HepG2 (cell line): ENCODE results near the gene ACTR1A. TPM values are rescaled to one million over a fixed set of nuclear protein-coding genes. Genes with fewer than 3 reads are reported as not detected.

Experiments used
- CREM ChIP-seq, 2 experiments: sonication (generic) in 1 of 2; formaldehyde crosslinking in 1 of 2; IDR thresholded peaks; 2 replicates each; pipeline versions ENCODE4 v1.4.0 to v1.6.1; 2016 to 2020; ENCODE audit warnings: antibody characterized with exemption in 1 of 2, mild to moderate bottlenecking in 1 of 2, missing genetic modification reagents in 1 of 2
- FIP1L1 ChIP-seq: fragments of 200-400 bp; formaldehyde crosslinking; IDR thresholded peaks from 2 replicates; pipeline ENCODE4 v1.6.1; 2018; ENCODE audit warnings: low read depth, mild to moderate bottlenecking, low read length, moderate library complexity, borderline replicate concordance; ENCODE audit not compliant: insufficient read depth
- GABPB1 ChIP-seq: IDR thresholded peaks from 2 replicates; pipeline ENCODE4 v1.6.1; 2016; ENCODE audit warnings: mild to moderate bottlenecking, missing genetic modification reagents, moderate library complexity, missing compliant biosample characterization
- KLF11 ChIP-seq: IDR thresholded peaks from 2 replicates; pipeline ENCODE4 v1.6.1; 2016; ENCODE audit warnings: missing compliant biosample characterization
- KLF13 ChIP-seq: sonication (generic); formaldehyde crosslinking; IDR thresholded peaks from 2 replicates; pipeline ENCODE4 v1.4.0; 2020; ENCODE audit warnings: mild to moderate bottlenecking, missing genetic modification reagents
- KLF16 ChIP-seq, 2 experiments: sonication (generic) in 1 of 2; formaldehyde crosslinking in 1 of 2; IDR thresholded peaks; 2 replicates each; pipeline versions ENCODE4 v1.6.1 to v1.8.0; 2016 to 2023; ENCODE audit warnings: missing genetic modification reagents in 2 of 2, missing compliant biosample characterization in 1 of 2
- NONO ChIP-seq, 2 experiments: fragments of 450-650 bp in 1 of 2; sonication (generic) in 1 of 2; formaldehyde crosslinking in 1 of 2; IDR thresholded peaks in 1 of 2; conservative IDR thresholded peaks in 1 of 2; 2 replicates each; pipeline versions ENCODE4 v1.6.1 to v1.8.0; 2017 to 2022; ENCODE audit warnings: mild to moderate bottlenecking in 1 of 2, missing genetic modification reagents in 1 of 2, moderate library complexity in 1 of 2
- POGK ChIP-seq: sonication (generic); formaldehyde crosslinking; conservative IDR thresholded peaks from 2 replicates; pipeline ENCODE4 v1.8.0; 2022; ENCODE audit warnings: mild to moderate bottlenecking, moderate library complexity, missing genetic modification reagents
- RAD21 ChIP-seq: fragments of 450-650 bp; formaldehyde crosslinking; IDR thresholded peaks from 2 replicates; pipeline ENCODE4 v1.5.0; 2020; ENCODE audit warnings: mild to moderate bottlenecking
- RBM39 ChIP-seq: fragments of 200-400 bp; formaldehyde crosslinking; IDR thresholded peaks from one replicate; pipeline ENCODE4 v1.6.1; 2018; ENCODE audit warnings: antibody characterized with exemption, mild to moderate bottlenecking, low read depth, low read length; ENCODE audit not compliant: poor library complexity, severe bottlenecking
- UBTF ChIP-seq: sonication (generic); formaldehyde crosslinking; IDR thresholded peaks from 2 replicates; pipeline ENCODE4 v1.4.0; 2020; ENCODE audit warnings: mild to moderate bottlenecking, missing genetic modification reagents
- ZNF615 ChIP-seq: sonication (generic); formaldehyde crosslinking; IDR thresholded peaks from 2 replicates; pipeline ENCODE4 v1.5.0; 2020; ENCODE audit warnings: mild to moderate bottlenecking, missing genetic modification reagents, borderline replicate concordance
- polyA plus RNA-seq, 8 experiments: library from polyadenylated mRNA; depleted of rRNA in 3 of 8; stranded (reverse) in 7 of 8; unstranded in 1 of 8; fragments of >200 nt; fragmentation: Illumina TruSeq in 4 of 8; extraction: Trizol in 4 of 8; gene quantifications; 2 replicates each; pipeline versions ENCODE4 v1.2.1 to v1.2.3, GENCODE V29; 2011 to 2016; ENCODE audit warnings: low read depth in 4 of 8, missing spikeins in 1 of 8, mixed read lengths in 1 of 8; ENCODE audit not compliant: insufficient read depth in 1 of 8
- total RNA-seq, 5 experiments: library from RNA; depleted of rRNA; stranded (reverse); fragments of >200 nt; fragmentation: Illumina TruSeq; extraction: Trizol; gene quantifications; 2 replicates each; pipeline ENCODE4 v1.2.3, GENCODE V29; 2016; ENCODE audit warnings: low read depth in 1 of 5
- TF ChIP-seq, protein P1 (sequence below): sonication (generic); formaldehyde crosslinking; IDR thresholded peaks from 2 replicates; pipeline ENCODE4 v1.9.0; 2021; ENCODE audit warnings: missing genetic modification reagents, borderline replicate concordance
- TF ChIP-seq, protein P2 (sequence below): sonication (generic); formaldehyde crosslinking; IDR thresholded peaks from 2 replicates; pipeline ENCODE4 v1.4.0; 2020; ENCODE audit warnings: missing genetic modification reagents
- TF ChIP-seq, protein P3 (sequence below): sonication (generic); formaldehyde crosslinking; IDR thresholded peaks from 2 replicates; pipeline ENCODE4 v1.9.0; 2022; ENCODE audit warnings: low read depth, missing genetic modification reagents
- TF ChIP-seq, protein P4 (sequence below): sonication (generic); formaldehyde crosslinking; IDR thresholded peaks from 2 replicates; pipeline ENCODE4 v1.4.0; 2020; ENCODE audit warnings: missing genetic modification reagents

The ACTR1A gene
- total and polyA plus RNA-seq, 2 of the 13 experiments (the other 11 are each of a cell fraction or from before 2014, with no cell fraction given) = 59.6 to 62.8 TPM

DNA sequence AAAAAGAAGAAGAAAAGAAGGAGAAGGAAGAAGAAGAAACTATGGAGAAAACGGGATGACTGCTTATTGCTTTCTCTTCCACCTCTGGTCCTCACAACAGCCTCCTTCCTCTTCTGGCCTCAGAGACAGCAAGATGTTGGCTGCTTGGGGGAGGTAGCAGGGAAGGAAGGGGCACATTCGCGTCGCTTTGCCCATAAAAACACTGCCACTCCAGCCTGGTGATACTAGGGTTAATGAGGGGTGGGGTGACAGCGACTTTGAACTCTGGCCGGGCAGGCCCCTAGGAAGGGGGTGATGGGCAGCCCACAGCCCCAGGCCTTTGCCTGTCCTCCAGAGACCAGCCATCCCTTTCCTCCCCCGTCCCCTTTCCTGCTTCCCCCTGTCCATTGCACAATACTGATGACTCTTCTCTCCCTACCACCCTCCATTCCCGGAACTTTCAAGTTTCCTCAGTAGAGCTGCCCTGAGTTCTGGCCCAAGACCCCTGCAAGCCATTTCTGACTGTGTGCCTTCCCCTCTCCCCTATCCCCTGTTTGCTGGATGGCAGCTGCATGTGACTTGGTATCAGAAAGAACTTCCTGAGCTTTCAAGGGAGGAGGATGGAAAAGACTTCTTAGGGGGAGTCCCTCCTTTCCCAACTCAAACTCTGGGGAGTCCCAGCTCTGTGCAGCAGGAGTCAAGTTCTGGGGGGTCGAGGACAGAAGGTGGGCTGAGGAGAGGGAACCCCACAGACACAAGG, 67.9 kb downstream of the ACTR1A start (continued):
- TF ChIP-seq, protein P1, sequence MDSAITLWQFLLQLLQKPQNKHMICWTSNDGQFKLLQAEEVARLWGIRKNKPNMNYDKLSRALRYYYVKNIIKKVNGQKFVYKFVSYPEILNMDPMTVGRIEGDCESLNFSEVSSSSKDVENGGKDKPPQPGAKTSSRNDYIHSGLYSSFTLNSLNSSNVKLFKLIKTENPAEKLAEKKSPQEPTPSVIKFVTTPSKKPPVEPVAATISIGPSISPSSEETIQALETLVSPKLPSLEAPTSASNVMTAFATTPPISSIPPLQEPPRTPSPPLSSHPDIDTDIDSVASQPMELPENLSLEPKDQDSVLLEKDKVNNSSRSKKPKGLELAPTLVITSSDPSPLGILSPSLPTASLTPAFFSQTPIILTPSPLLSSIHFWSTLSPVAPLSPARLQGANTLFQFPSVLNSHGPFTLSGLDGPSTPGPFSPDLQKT (CRISPR knock-in tag) = no peak
- no peak for TF ChIP-seq KLF11 (CRISPR knock-in tag)
- no peak for TF ChIP-seq FIP1L1
- peak; percentile 60 for TF ChIP-seq UBTF (CRISPR knock-in tag)
- TF ChIP-seq NONO (IDR thresholded peaks at IDR 0.05) = no peak
- TF ChIP-seq NONO (CRISPR knock-in tag; conservative IDR thresholded peaks at IDR 0.05) = peak; percentile 38; the same call in 1 of the 2 replicates
- TF ChIP-seq CREM (IDR thresholded peaks at IDR 0.05) = peak; percentile 40; the same call in 1 of the 2 replicates
- TF ChIP-seq CREM (CRISPR knock-in tag; IDR thresholded peaks at IDR 0.05) = no peak
- 0 out of 2 replicates have a peak, but pooled peaks have one; percentile 1 for TF ChIP-seq POGK (CRISPR knock-in tag)
- TF ChIP-seq KLF13 (CRISPR knock-in tag) = no peak
- TF ChIP-seq, protein P2, sequence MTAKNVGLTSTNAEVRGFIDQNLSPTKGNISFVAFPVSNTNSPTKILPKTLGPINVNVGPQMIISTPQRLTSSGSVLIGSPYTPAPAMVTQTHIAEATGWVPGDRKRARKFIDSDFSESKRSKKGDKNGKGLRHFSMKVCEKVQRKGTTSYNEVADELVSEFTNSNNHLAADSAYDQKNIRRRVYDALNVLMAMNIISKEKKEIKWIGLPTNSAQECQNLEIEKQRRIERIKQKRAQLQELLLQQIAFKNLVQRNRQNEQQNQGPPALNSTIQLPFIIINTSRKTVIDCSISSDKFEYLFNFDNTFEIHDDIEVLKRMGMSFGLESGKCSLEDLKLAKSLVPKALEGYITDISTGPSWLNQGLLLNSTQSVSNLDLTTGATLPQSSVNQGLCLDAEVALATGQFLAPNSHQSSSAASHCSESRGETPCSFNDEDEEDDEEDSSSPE = no peak
- TF ChIP-seq GABPB1 = peak; percentile 43
- TF ChIP-seq, protein P3, sequence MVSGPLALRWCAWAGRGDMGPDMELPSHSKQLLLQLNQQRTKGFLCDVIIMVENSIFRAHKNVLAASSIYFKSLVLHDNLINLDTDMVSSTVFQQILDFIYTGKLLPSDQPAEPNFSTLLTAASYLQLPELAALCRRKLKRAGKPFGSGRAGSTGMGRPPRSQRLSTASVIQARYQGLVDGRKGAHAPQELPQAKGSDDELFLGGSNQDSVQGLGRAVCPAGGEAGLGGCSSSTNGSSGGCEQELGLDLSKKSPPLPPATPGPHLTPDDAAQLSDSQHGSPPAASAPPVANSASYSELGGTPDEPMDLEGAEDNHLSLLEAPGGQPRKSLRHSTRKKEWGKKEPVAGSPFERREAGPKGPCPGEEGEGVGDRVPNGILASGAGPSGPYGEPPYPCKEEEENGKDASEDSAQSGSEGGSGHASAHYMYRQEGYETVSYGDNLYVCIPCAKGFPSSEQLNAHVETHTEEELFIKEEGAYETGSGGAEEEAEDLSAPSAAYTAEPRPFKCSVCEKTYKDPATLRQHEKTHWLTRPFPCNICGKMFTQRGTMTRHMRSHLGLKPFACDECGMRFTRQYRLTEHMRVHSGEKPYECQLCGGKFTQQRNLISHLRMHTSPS (CRISPR knock-in tag) = peak; percentile 77
- TF ChIP-seq, protein P4, sequence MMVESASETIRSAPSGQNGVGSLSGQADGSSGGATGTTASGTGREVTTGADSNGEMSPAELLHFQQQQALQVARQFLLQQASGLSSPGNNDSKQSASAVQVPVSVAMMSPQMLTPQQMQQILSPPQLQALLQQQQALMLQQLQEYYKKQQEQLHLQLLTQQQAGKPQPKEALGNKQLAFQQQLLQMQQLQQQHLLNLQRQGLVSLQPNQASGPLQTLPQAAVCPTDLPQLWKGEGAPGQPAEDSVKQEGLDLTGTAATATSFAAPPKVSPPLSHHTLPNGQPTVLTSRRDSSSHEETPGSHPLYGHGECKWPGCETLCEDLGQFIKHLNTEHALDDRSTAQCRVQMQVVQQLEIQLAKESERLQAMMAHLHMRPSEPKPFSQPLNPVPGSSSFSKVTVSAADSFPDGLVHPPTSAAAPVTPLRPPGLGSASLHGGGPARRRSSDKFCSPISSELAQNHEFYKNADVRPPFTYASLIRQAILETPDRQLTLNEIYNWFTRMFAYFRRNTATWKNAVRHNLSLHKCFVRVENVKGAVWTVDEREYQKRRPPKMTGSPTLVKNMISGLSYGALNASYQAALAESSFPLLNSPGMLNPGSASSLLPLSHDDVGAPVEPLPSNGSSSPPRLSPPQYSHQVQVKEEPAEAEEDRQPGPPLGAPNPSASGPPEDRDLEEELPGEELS = 0 out of 2 replicates have a peak, but pooled peaks have one; percentile 41
- peak; percentile 57; the same call in 1 of the 2 replicates for TF ChIP-seq ZNF615 (CRISPR knock-in tag)
- TF ChIP-seq RAD21 (CRISPR knock-in tag) = no peak
- TF ChIP-seq KLF16 (CRISPR knock-in tag; IDR thresholded peaks at IDR 0.05) = no peak
- TF ChIP-seq RBM39 = peak; percentile 24
